ENCODE data around the gene ELOVL5. TPM values are rescaled to one million over a fixed set of nuclear protein-coding genes. Genes with fewer than 3 reads are reported as not detected.

Gene ELOVL5
- total RNA-seq, 1 experiment from 2014 or later = 121 TPM

DNA sequence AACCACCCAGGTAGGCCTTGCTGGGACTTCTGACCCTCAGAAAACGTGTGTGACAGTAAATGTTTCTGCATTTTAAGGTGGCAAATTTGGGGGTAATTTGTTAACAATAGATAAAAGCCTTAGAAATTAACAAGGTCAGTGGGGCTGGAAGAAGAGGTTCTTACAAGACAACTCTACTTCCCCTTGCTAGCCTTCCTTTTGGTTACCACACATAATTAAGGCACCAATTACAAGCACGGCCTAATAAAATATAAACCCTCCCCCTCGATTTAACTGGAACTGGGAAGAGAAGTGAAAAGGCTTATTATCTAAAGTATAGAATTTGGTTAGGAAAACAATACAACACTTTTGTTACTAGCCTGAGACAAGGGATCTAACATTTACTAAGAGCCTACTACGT is 38.8 kb downstream of the ELOVL5 start:
- no peak overlapping the region for H3K27ac ChIP-seq (ENCODE audit: insufficient read length, low read depth, low read length)
- no peaks in the 10 kb centered on the region for H3K23me2 ChIP-seq (ENCODE audit: insufficient read length, low read depth, low read length, poor library complexity, severe bottlenecking)
- no peak overlapping the region for H4K8ac ChIP-seq (replicated peaks; ENCODE audit: insufficient read length, low read depth, low read length)
- peak overlapping the region in 1 of 3 experiments; percentile 72; a peak in 4 of 7 replicates for H3K27ac Mint-ChIP-seq
- peaks cover 20 to 21% (median 20%) of the 10 kb centered on the region in 3 experiments for H3K36me3 Mint-ChIP-seq (ENCODE audit: insufficient read depth in 1 of 3, low read depth in 3 of 3)
- H2BK5ac ChIP-seq (ENCODE audit: insufficient read length, low read length) = no peak overlapping the region
- TF ChIP-seq, protein P1, sequence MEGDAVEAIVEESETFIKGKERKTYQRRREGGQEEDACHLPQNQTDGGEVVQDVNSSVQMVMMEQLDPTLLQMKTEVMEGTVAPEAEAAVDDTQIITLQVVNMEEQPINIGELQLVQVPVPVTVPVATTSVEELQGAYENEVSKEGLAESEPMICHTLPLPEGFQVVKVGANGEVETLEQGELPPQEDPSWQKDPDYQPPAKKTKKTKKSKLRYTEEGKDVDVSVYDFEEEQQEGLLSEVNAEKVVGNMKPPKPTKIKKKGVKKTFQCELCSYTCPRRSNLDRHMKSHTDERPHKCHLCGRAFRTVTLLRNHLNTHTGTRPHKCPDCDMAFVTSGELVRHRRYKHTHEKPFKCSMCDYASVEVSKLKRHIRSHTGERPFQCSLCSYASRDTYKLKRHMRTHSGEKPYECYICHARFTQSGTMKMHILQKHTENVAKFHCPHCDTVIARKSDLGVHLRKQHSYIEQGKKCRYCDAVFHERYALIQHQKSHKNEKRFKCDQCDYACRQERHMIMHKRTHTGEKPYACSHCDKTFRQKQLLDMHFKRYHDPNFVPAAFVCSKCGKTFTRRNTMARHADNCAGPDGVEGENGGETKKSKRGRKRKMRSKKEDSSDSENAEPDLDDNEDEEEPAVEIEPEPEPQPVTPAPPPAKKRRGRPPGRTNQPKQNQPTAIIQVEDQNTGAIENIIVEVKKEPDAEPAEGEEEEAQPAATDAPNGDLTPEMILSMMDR (conservative IDR thresholded peaks at IDR 0.05) = no peak
- no peak overlapping the region for H2BK20ac ChIP-seq (ENCODE audit: low read depth, low read length, poor library complexity, severe bottlenecking)
- no peak overlapping the region for H3K14ac ChIP-seq (ENCODE audit: insufficient read depth, low read length)
- peaks cover 13 to 19% of the 10 kb centered on the region in 2 experiments for H3K9me3 Mint-ChIP-seq
- no peak for DNase-seq
- H3K27me3 Mint-ChIP-seq (ENCODE audit: low read depth) = no peaks in the 10 kb centered on the region
- H3K79me1 ChIP-seq (ENCODE audit: insufficient read depth, low read depth, low read length, poor library complexity, severe bottlenecking) = peaks cover 3% of the 10 kb centered on the region
- no peak overlapping the region for H2AFZ ChIP-seq (ENCODE audit: low read length)
- no peak overlapping the region for H2BK12ac ChIP-seq (ENCODE audit: insufficient read length, low read depth, low read length)
- H2BK120ac ChIP-seq (ENCODE audit: low read depth, low read length, poor library complexity, severe bottlenecking) = no peak overlapping the region
- H3T11ph ChIP-seq (ENCODE audit: low read length) = no peak overlapping the region
- no peak overlapping the region for H3K9ac ChIP-seq (ENCODE audit: extremely low read depth, insufficient read length, low read length)
- H2BK15ac ChIP-seq (ENCODE audit: low read depth, low read length) = no peak overlapping the region
- H3K4me2 ChIP-seq (ENCODE audit: insufficient read depth, insufficient read length, low read length) = no peak overlapping the region
- H3K56ac ChIP-seq (ENCODE audit: insufficient read length, low read depth, low read length) = no peak overlapping the region
- no peaks in the 10 kb centered on the region for H3K27me3 ChIP-seq (ENCODE audit: insufficient read depth, low read length)
- no peak overlapping the region for H3K4ac ChIP-seq (ENCODE audit: low read depth, low read length)
- WGBS (ENCODE audit: extremely low coverage, insufficient read length, low lambda C conversion rate) = no CpG with 5 or more reads among the region's 4 CpGs
- no peak overlapping the region for H4K5ac ChIP-seq (ENCODE audit: insufficient read length, low read depth, low read length)
- H3K4me3 Mint-ChIP-seq = no peak overlapping the region
- H3K4me1 ChIP-seq (ENCODE audit: insufficient read depth, low read length) = peaks cover 8% of the 10 kb centered on the region; the same call in 1 of the 2 replicates
- no peak overlapping the region for H3K23ac ChIP-seq (ENCODE audit: insufficient read length, low read depth, low read length)
- no peaks in the 10 kb centered on the region for H4K20me1 ChIP-seq (ENCODE audit: control insufficient read depth, insufficient read depth, insufficient read length)
- peaks cover 32 to 33% of the 10 kb centered on the region in 2 experiments for H3K4me1 Mint-ChIP-seq
- H4K91ac ChIP-seq (ENCODE audit: insufficient read length, low read depth, low read length) = no peak overlapping the region
- peaks cover 4% of the 10 kb centered on the region for H3K9me3 ChIP-seq (ENCODE audit: control insufficient read depth, low read depth, low read length)
- no peak overlapping the region for H3K18ac ChIP-seq (ENCODE audit: insufficient read length, low read depth, low read length)
- H2AK5ac ChIP-seq (ENCODE audit: insufficient read length, low read length) = no peak overlapping the region
- H3K79me2 ChIP-seq (ENCODE audit: insufficient read depth, low read length) = peaks cover 36% of the 10 kb centered on the region; the same call in 1 of the 2 replicates

Measured in H9 (cell line).